NT2/D1 (cell line): ENCODE data around the gene CHCHD4.

Source experiments
- SUZ12 ChIP-seq: IDR thresholded peaks from 2 replicates; pipeline ENCODE4 v1.6.1; 2011; ENCODE audit not compliant: insufficient read length, insufficient read depth; ENCODE audit errors: extremely low read depth
- YY1 ChIP-seq: IDR thresholded peaks from 2 replicates; pipeline ENCODE4 v1.6.1; 2011; ENCODE audit not compliant: insufficient read length, insufficient read depth
- ZNF274 ChIP-seq: IDR thresholded peaks from 2 replicates; pipeline ENCODE4 v1.6.1; 2011; ENCODE audit warnings: mild to moderate bottlenecking, low read depth, low read length

DNA sequence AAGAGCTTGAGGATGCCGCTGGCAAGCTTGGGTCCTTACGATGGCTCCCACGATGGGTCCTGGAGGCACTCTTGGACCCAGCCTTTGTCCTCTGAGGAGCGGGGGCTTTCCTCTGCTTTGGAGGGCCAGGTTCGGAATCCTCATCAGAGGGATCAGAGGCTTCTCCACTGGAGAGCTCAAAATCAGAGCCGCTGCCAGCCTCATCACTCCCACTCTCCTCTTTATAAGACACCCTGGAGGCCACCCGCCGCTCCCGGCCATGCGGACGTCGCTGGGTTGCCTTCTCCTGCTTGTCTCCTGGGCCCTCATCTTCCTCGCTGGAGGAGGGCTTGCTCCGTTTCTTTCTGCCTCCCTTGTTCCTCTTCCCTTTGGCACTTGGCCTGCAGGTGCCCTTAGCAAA is 33.7 kb upstream of the CHCHD4 start:
- no peak for TF ChIP-seq SUZ12
- no peak for TF ChIP-seq YY1
- no peak for TF ChIP-seq ZNF274
